H1 (cell line): ENCODE measurements around the gene RRAD. TPM values are rescaled to one million over a fixed set of nuclear protein-coding genes. Genes with fewer than 3 reads are reported as not detected.

Experiments
- ASH2L ChIP-seq: fragments of 200-600, 300-600 bp; sonication (generic); IDR thresholded peaks from one replicate; pipeline ENCODE4 v1.7.1; 2017; ENCODE audit warnings: low read length
- JUND ChIP-seq: IDR thresholded peaks from 2 replicates; pipeline ENCODE4 v1.6.1; 2011; ENCODE audit warnings: mild to moderate bottlenecking, improper control_type of control experiment, low read length
- KDM5A ChIP-seq: fragments of 200-600 bp; IDR thresholded peaks from 2 replicates; pipeline ENCODE4 v1.7.1; 2012; ENCODE audit warnings: mild to moderate bottlenecking, low read length, inconsistent platforms, mixed read lengths
- MAFK ChIP-seq: IDR thresholded peaks from 2 replicates; pipeline ENCODE4 v1.6.1; 2012; ENCODE audit warnings: low read depth, mild to moderate bottlenecking, improper control_type of control experiment, low read length
- POLR2A ChIP-seq, 2 experiments: IDR thresholded peaks; 1 replicate in 1 of 2; 2 replicates in 1 of 2; pipeline ENCODE4 v1.6.1; 2011; ENCODE audit warnings: low read depth in 2 of 2, low read length in 2 of 2, mild to moderate bottlenecking in 2 of 2; ENCODE audit errors: control extremely low read depth in 1 of 2
- RNF2 ChIP-seq: fragments of 200-900, 300-1000 bp; sonication (generic); IDR thresholded peaks from 2 replicates; pipeline ENCODE4 v1.7.1; 2016; ENCODE audit warnings: borderline replicate concordance, low read depth, mild to moderate bottlenecking, antibody characterized with exemption, low read length; ENCODE audit not compliant: poor library complexity, severe bottlenecking; ENCODE audit errors: missing control alignments
- RXRA ChIP-seq: IDR thresholded peaks from 2 replicates; pipeline ENCODE4 v1.6.1; 2011; ENCODE audit warnings: low read depth, mild to moderate bottlenecking, low read length, moderate library complexity; ENCODE audit not compliant: insufficient read depth
- SIN3A ChIP-seq, 2 experiments: IDR thresholded peaks in 1 of 2; conservative IDR thresholded peaks in 1 of 2; 2 replicates each; pipeline ENCODE4 v1.6.1; 2011 to 2012; ENCODE audit warnings: low read length in 2 of 2, improper control_type of control experiment in 1 of 2, low read depth in 1 of 2, mild to moderate bottlenecking in 1 of 2
- polyA plus RNA-seq, 7 experiments: library from polyadenylated mRNA; depleted of rRNA in 3 of 7; stranded (reverse) in 5 of 7; unstranded in 2 of 7; fragments of >200 nt in 5 of 7; fragments of 200-250 nt in 2 of 7; gene quantifications; 1 replicate in 5 of 7; 2 replicates in 1 of 7; 4 replicates in 1 of 7; pipeline versions ENCODE4 v1.2.1 to v1.2.3, GENCODE V29; 2011 to 2013; ENCODE audit warnings: missing spikeins in 2 of 7, mixed read lengths in 2 of 7
- total RNA-seq: library from RNA; stranded (reverse); fragmentation: NEBNext Ultra II Directional; extraction: Animal tissue kit (Norgen Biotek cat#: 25700); gene quantifications from 2 replicates; pipeline ENCODE4 v1.2.1, GENCODE V29; 2021
- TF ChIP-seq, protein P1 (sequence below): IDR thresholded peaks from 2 replicates; pipeline ENCODE4 v1.6.1; 2011; ENCODE audit warnings: low read length, improper control_type of control experiment

RRAD gene
- total and polyA plus RNA-seq, 2 of the 8 experiments (the other 6 are each of a cell fraction or from before 2014, with no cell fraction given), result 0.17 TPM; not detected in 1

- TF ChIP-seq MAFK, result no peak
- no peak for TF ChIP-seq SIN3A (conservative IDR thresholded peaks at IDR 0.05 in 1 of 2, IDR thresholded peaks at IDR 0.05 in 1 of 2; ENCODE audit: low read depth in 1 of 2, low read length in 2 of 2)
- TF ChIP-seq JUND, result no peak
- TF ChIP-seq RNF2, result no peak
- TF ChIP-seq RXRA, result no peak
- TF ChIP-seq, protein P1, sequence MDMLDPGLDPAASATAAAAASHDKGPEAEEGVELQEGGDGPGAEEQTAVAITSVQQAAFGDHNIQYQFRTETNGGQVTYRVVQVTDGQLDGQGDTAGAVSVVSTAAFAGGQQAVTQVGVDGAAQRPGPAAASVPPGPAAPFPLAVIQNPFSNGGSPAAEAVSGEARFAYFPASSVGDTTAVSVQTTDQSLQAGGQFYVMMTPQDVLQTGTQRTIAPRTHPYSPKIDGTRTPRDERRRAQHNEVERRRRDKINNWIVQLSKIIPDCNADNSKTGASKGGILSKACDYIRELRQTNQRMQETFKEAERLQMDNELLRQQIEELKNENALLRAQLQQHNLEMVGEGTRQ, result no peak
- TF ChIP-seq ASH2L, result no peak
- TF ChIP-seq KDM5A, result no peak
- TF ChIP-seq POLR2A (IDR thresholded peaks at IDR 0.05; ENCODE audit: control extremely low read depth in 1 of 2, low read depth in 2 of 2, low read length in 2 of 2), result no peak
These were observed 53.5 kb downstream of the RRAD start (continued) for GRCh38 chr16:66871840-66872239.

Other genes starting within 250 kb of the RRAD start
- gene CMTM4, start 228.8 kb downstream of the RRAD start, total RNA-seq, result 49.4 and 51.7 TPM in 2 replicates
- gene CMTM4, start 228.8 kb downstream of the RRAD start, polyA plus RNA-seq (2011; rRNA removed), result 35.3 and 46.7 TPM in 2 replicates
- gene DYNC1LI2, start 173.9 kb downstream of the RRAD start, total RNA-seq, result 70.8 and 72.4 TPM in 2 replicates
- gene DYNC1LI2, start 173.9 kb downstream of the RRAD start, polyA plus RNA-seq (2011; rRNA removed), result 35.0 and 40.7 TPM in 2 replicates
- gene TERB1, start 124.0 kb downstream of the RRAD start, total RNA-seq, result not detected in 2 replicates
- gene TERB1, start 124.0 kb downstream of the RRAD start, polyA plus RNA-seq (2011; rRNA removed), result not detected in 2 replicates
- gene NAE1, start 94.6 kb downstream of the RRAD start, total RNA-seq, result 145 and 155 TPM in 2 replicates
- gene NAE1, start 94.6 kb downstream of the RRAD start, polyA plus RNA-seq (2011; rRNA removed), result 30.3 and 66.6 TPM in 2 replicates
- 1.7 and 1.8 TPM in 2 replicates for gene CA7, start 81.1 kb downstream of the RRAD start, total RNA-seq
- 2.7 and 4.7 TPM in 2 replicates for gene CA7, start 81.1 kb downstream of the RRAD start, polyA plus RNA-seq (2011; rRNA removed)
- gene PDP2, start 45.0 kb downstream of the RRAD start, total RNA-seq, result 36.0 and 36.5 TPM in 2 replicates
- gene PDP2, start 45.0 kb downstream of the RRAD start, polyA plus RNA-seq (2011; rRNA removed), result 10.1 and 11.7 TPM in 2 replicates
- gene CDH16, start 6.7 kb downstream of the RRAD start, total RNA-seq, result not detected in 2 replicates
- gene CDH16, start 6.7 kb downstream of the RRAD start, polyA plus RNA-seq (2011; rRNA removed), result not detected in 2 replicates
- gene CIAO2B, start 8.9 kb upstream of the RRAD start, total RNA-seq, result 65.6 and 71.3 TPM in 2 replicates
- 248 and 256 TPM in 2 replicates for gene CIAO2B, start 8.9 kb upstream of the RRAD start, polyA plus RNA-seq (2011; rRNA removed)
- 14.4 and 14.7 TPM in 2 replicates for gene CES2, start 10.0 kb upstream of the RRAD start, total RNA-seq
- gene CES2, start 10.0 kb upstream of the RRAD start, polyA plus RNA-seq (2011; rRNA removed), result 8.6 and 16.8 TPM in 2 replicates
- gene CES3, start 35.7 kb upstream of the RRAD start, total RNA-seq, result 1.6 and 1.7 TPM in 2 replicates
- 2.2 and 2.8 TPM in 2 replicates for gene CES3, start 35.7 kb upstream of the RRAD start, polyA plus RNA-seq (2011; rRNA removed)
- 0.93 TPM in 1 of 2 replicates, not detected in the other for gene CES4A, start 63.1 kb upstream of the RRAD start, total RNA-seq
- gene CES4A, start 63.1 kb upstream of the RRAD start, polyA plus RNA-seq (2011; rRNA removed), result 0.88 and 1.5 TPM in 2 replicates
- 31.6 and 34.3 TPM in 2 replicates for gene CBFB, start 103.6 kb upstream of the RRAD start, total RNA-seq
- 8.0 and 11.5 TPM in 2 replicates for gene CBFB, start 103.6 kb upstream of the RRAD start, polyA plus RNA-seq (2011; rRNA removed)
- 18.6 TPM in 2 replicates for gene PHAF1, start 184.4 kb upstream of the RRAD start, total RNA-seq
- 20.6 and 26.4 TPM in 2 replicates for gene PHAF1, start 184.4 kb upstream of the RRAD start, polyA plus RNA-seq (2011; rRNA removed)
- 3.5 and 4.7 TPM in 2 replicates for gene B3GNT9, start 225.5 kb upstream of the RRAD start, total RNA-seq
- 9.0 and 10.2 TPM in 2 replicates for gene B3GNT9, start 225.5 kb upstream of the RRAD start, polyA plus RNA-seq (2011; rRNA removed)
- 0.19 and 0.29 TPM in 2 replicates for gene TRADD, start 234.4 kb upstream of the RRAD start, total RNA-seq
- gene TRADD, start 234.4 kb upstream of the RRAD start, polyA plus RNA-seq (2011; rRNA removed), result 0.50 and 0.60 TPM in 2 replicates
- not detected in 2 replicates for gene FBXL8, start 234.4 kb upstream of the RRAD start, total RNA-seq
- gene FBXL8, start 234.4 kb upstream of the RRAD start, polyA plus RNA-seq (2011; rRNA removed), result 0.11 and 0.67 TPM in 2 replicates
- not detected in 2 replicates for gene HSF4, start 239.2 kb upstream of the RRAD start, total RNA-seq
- 0.14 and 0.93 TPM in 2 replicates for gene HSF4, start 239.2 kb upstream of the RRAD start, polyA plus RNA-seq (2011; rRNA removed)
- 1.6 and 2.2 TPM in 2 replicates for gene NOL3, start 245.0 kb upstream of the RRAD start, total RNA-seq
- gene NOL3, start 245.0 kb upstream of the RRAD start, polyA plus RNA-seq (2011; rRNA removed), result 4.1 and 4.6 TPM in 2 replicates